Heart left ventricle (tissue), 13 donors: Measurements from ENCODE around the gene ZNF80.

Experiments
- CTCF ChIP-seq, 12 donors: fragments of 200-600 bp; sonication (generic) in 4 of 12; IDR thresholded peaks; one replicate each; pipeline versions ENCODE4 v1.5.0 to v1.8.0; 2018 to 2022; ENCODE audit warnings: antibody characterized with exemption in 12 of 12, mild to moderate bottlenecking in 5 of 12
- POLR2A ChIP-seq, 2 donors: fragments of 450-650 bp; IDR thresholded peaks; one replicate each; pipeline ENCODE4 v1.6.1; 2017; ENCODE audit warnings: antibody characterized with exemption in 2 of 2, mild to moderate bottlenecking in 2 of 2, moderate library complexity in 2 of 2
- donor health status: ischemic (EF 13 %, LVEDD 7.1; RV severe dilation, severe dysfunction).
- donor health status: DM: no; HTN: yes; CAD: no.
- donor health status: DM: no; HTN: no; CAD: no.
- donor health status: ischemic (EF 25% LVEDD 6.9; RV normal size, moderate dysfunction).
- donor health status: ischemic (EF 25% LVEDD 5.7; RV mildly dilated, moderate dysfunction).
- donor health status: ischemic (EF 35%, LVEDD 5.7; RV mildly dilated, moderate dysfunction).
- donor health status: nonischemic (EF 11% LVEDD 7.7; RV severe dilation, severe dysfunction).
- donor health status: DM: yes; HTN: yes; CAD: no.
- donor health status: PGD.
- donor health status: ischemic (EF 29% LVEDD 5.4; RV normal size, mild dysfunction).
- donor health status: nonischemic (EF 23%, LVEDD 6.1; RV moderate dilation, normal function).

- TF ChIP-seq CTCF (IDR thresholded peaks at IDR 0.05) (no peak), POLR2A (IDR thresholded peaks at IDR 0.05) (no peak)
Observed at GRCh38 chr3:114212646-114213045, 24.7 kb downstream of the ZNF80 start.
